ENCODE measurements around the gene FBLN1.

FBLN1 gene

DNA sequence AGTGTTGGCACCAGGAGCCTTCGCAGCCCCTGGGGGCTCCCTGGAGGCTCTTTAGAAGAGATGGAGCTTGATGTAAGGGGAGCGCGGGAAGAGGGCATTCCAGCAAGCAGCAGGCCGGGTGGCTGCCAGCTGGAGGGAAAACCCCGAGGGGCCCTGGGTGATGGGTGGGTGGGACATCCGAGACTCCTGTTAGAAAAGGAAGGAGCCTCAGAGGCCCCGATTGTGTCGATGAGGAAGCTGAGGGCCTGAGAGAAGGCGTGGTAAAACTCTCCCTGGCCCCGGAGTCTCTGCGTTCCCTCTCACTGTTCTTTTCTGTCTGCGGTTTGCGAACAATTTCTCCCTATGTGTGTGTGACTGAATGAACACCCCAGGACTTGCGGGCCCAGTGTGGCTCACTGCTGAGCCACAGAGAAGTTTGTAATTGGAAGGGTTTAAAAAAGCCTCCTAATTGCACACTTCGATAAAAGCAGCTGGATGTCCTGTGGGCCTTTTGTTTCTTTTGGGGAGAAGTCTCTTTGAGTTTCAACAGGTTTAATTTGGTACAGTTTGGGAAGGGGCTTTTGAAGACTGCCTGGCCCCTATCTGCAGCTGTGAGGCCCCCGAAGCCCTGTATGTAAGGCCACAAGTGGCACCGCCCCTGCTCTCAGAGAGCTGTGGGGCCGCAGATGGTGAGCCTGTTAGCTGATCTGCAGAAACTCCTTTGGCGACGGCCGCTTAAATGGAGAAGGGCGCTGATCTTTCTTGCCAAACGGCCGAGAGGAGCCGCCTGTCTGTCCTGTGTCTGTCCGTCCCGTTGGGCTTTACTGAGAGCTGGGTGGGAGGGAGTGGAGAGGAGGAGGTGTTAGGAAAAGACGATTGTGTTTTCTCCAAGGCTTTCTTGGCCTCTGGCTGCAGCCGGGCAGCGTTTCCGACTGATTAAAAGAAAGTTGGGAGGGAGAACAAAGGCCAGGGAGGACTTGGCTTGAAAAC is 2.0 kb downstream of the FBLN1 start:
- DNase-seq, result no peak

- no peak for DNase-seq
Observed at GRCh38 chr22:45505991-45506747, 3.5 kb downstream of the FBLN1 start.

DNA sequence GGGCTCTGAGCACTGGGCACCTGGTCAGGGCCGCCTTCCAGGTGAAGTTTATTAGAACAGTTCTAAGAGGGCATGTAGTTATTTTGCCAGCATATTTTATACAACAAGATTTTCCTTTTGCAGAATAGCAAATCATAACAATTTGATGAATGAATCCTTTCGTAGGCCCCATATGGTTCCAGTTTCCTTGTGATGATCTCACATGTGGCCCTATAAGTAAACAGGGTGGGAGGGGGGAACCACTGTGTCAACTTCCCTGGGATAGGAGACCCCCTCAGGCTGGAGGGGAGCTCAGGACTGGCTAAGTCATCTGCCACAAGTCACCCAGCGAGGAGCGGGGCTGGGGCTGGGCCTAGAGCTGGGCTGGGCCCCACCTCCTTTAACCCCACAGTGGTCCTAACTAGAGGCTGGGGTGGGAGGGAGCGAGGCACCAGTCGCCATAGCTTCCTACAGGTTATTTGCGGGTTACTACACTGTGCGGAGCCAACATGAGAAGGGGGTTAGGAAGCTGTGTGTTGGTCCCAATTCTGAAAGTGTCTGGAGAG is 4.2 kb downstream of the FBLN1 start:
- no peak for DNase-seq

- no peak for DNase-seq
Observed at GRCh38 chr22:45507798-45508197, 5.1 kb downstream of the FBLN1 start.

DNA sequence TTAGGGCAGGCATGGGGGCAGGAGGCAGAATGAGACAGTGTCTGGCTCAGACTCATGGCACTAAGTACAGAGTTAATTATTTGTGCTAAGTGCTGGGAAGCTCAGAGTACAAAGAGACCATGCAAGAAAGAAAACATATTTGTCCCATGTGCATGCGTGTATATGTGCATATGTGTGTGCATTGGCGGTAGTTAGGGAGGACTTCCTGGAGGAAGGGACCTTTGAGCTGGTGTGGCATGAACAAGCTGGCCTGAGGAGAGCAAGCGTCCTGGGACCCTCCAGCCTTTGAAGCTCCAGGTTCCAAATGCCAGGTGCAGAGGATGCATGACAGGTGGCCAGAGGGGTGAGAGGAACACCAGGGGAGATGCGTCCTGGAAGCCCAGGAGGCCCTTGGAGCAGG is 6.1 kb downstream of the FBLN1 start:
- DNase-seq, result no peak

DNA sequence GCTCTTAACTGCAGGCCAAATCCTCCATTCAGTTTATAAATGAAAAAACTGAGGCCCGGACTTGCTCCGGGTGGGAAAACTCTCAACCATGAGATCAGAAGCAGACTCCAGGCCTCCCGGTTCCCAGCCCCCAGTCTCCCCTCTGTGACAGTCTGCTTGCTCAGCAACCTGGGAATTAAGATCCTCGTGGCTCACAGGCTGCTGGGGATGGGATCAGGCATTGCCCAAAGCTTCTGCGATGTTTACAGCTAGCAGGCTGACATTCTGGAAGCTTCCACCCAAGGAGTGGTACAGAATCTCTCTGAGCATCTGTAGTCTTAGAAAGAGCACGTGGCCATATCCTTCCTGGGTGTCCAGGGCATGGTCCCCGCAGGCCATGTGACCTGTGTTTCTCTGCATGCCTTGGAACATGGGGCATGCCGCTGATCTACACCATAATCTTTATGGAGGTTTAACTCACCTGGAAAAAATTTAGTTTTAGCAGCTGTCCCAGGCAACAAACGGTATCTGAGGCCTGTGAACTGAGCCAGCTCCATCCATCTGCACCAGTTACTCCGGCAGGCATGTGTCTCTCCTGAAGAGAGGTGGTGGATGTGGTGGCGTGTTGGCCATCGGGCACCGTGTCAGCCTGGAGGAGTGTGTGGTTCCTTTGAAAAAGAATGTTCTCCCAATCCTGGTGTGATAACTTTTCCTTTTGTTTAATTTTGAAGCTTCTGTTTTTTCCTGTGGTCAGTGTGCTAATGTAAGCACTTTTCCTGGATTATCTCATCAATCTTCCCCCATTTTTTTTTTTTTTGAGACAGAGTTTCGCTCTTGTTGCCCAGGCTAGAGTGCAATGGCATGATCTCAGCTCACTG is 7.9 kb downstream of the FBLN1 start:
- no peak for DNase-seq

DNA sequence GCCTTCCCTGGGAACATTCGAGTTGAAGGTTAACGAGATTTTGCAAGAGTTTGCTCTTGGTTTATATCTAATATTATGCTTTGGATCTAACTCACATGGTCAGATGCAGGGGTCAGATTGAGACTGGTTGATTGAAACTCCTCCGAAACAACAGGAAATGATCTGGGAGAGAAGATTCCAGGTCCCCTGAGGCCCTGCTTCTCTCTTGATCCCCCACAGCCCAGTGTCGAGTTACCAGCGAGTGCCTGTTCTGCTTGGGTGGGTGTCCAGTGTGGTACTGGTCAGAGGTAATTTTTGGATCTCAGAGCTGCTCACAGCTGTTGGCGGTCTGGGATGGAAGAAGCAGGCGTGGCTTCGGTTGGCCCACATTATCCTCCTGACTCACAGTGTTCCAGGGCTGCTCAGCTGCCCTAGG is 9.2 kb downstream of the FBLN1 start:
- no peak for DNase-seq

GRCh38 chr22:45512363-45512762 is 9.7 kb downstream of the FBLN1 start:
- no peak for DNase-seq

DNA sequence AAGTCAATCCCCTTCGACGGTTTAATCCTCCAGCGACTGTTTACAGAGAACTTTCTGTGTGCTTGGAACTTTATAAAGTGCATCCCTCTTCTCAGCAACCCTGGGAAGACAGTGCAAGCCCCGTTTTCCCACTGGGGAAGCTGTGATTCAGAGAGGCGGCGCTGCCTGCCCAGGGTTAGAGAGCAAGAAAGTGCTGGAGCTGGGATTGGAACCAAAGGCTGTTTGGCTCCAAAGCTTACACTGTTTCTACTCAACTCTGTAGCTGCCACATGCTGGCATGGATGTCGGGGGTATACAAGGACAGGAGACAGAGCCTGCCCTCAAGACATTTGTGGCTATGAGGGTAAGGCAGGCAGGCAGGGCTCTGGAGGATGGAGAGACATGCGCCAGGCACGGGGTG is 13.0 kb downstream of the FBLN1 start:
- DNase-seq, result no peak

DNA sequence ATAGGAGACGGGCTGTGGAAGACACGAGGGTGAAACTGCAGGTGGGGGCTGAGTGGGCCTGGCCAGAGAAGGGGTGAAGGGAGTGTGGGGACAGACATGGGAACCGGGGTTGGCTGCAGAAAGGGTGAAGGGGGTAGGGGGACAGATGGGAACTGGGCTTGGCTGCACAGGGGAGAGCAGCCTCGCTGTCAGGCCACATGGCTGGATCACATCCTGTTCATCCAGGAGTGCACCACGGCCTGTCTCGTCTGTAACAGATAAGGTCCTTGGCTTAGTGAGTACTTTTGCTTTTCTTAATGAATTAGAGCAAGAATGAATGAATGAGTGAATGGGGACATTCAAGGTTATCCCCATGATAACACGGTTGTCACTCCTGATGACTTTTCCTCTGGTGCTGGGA is 13.5 kb downstream of the FBLN1 start:
- no peak for DNase-seq

GRCh38 chr22:45516923-45517675 is 14.4 kb downstream of the FBLN1 start:
- DNase-seq, result no peak

DNA sequence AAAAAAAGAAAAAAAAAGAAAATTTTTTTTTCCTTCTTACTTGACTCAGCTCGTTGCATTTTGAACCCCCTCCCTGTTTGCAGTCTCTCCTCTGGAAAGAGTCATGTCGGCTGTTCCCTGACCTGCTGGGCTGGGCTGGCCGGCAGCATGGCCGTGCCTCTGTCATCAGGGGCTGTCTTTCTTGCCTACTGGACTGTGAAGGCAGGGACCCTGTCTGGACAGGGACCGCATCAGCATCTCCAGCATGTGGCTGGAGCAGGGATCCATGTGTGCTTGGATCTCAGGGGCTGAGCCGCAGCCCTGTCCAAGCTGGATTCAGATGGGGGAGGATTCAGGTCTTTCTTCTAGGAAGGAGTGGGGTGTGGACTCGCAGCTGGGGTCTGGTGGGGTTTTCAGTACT is 15.5 kb downstream of the FBLN1 start:
- DNase-seq, result no peak

- no peak for DNase-seq
Observed at GRCh38 chr22:45518580-45518991, 15.9 kb downstream of the FBLN1 start.

DNA sequence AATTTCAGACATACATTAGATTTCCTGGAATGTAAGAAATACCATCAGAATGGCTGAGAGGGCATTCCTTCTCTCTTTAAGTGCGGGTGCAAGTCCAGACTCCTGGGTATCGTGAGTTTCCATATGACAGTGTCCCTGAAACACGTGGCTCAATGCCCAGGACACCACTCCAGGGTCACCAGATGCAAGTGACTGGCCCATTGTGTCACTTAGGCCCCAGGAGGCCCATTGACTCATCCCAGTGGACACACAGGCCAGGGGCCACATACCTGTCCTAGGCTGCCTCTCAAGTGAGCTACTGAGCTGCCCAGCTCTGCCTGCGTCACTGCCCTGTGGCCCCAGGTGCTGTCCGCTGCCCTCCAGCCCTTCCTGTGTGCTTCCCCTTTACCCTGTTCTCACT is 18.5 kb downstream of the FBLN1 start:
- DNase-seq, result no peak

DNA sequence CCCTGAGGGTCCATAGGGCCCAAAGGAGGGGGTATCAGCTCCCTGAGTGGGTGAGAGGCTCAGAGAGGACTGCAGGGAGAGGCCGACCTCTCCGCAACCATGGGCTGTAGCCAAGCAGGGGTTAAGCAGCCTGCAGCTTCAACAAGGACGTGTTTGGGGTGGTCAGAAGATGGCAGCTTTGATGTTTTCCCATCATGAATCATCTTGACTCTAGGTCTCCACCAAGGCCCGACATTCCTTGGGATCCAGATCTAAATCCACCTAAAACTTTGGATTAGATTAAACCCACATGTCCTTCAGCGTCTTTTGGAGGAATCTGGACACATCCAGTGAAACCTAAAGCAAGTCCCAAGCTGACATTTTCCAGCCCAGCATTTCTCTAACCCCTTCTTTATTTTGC is 19.8 kb downstream of the FBLN1 start:
- no peak for DNase-seq

- no peak for DNase-seq
Observed at GRCh38 chr22:45524157-45524556, 21.5 kb downstream of the FBLN1 start.

- DNase-seq, result no peak
Observed at GRCh38 chr22:45524966-45525365, 22.3 kb downstream of the FBLN1 start.

- no peak for DNase-seq
Observed at GRCh38 chr22:45525480-45525879, 22.8 kb downstream of the FBLN1 start.

GRCh38 chr22:45526281-45526680 is 23.6 kb downstream of the FBLN1 start:
- no peak for DNase-seq

- DNase-seq, result no peak
Observed at GRCh38 chr22:45526768-45527360, 24.2 kb downstream of the FBLN1 start.

- DNase-seq, result no peak
Observed at GRCh38 chr22:45527456-45527855, 24.8 kb downstream of the FBLN1 start.

DNA sequence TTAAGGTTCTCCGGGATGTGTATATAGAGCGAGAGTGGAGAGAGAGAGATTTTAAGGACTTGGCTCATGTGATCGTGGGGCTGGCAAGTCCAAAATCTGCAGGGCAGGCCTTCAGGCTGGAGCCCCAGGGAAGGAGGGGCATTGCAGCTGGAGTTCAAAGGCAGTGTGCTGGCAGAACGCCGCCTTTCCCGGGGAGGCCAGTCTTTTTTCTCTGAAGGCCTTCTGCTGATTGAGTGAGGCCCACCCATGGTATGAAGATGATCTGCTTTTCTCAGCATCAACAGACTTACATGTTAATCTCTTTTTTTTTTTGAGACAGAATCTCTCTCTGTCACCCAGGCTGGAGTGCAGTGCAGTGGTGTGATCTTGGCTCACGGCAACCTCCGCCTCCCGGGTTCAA is 25.4 kb downstream of the FBLN1 start:
- DNase-seq, result no peak

Data from activated CD4-positive, alpha-beta T cell treated with anti-CD3 and anti-CD28 coated beads, Interleukin-2, amount 50 U/mL, for 48 hours (primary cell).